Measurements from ENCODE around the gene SOX8.
"Not testable (repeated sequence)": the region's sequence is repeated elsewhere in the genome, so short reads cannot be mapped to it uniquely, and the experiment has no call there.

Gene SOX8

DNA sequence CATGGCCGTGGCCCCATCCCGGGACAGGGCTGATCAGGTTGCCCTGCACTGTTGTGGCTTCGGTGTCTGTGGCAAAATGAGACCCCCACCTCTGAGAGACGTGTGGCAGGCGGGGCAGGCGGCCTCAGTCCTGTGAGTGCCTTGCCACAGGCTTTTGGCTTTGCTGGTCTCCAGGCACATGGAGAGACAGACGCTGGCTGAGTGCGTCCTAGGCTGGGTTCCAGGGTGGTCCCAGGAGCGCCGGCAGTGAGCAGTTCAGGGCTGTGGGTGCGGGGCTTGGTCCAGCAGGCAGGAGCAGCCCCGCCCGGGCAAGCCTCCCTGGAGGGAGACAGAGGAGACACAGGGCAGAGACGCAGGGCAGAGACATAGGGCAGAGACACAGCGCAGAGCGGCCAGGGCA lies 29.2 kb downstream of the SOX8 start:
- no peak for DNase-seq

DNA sequence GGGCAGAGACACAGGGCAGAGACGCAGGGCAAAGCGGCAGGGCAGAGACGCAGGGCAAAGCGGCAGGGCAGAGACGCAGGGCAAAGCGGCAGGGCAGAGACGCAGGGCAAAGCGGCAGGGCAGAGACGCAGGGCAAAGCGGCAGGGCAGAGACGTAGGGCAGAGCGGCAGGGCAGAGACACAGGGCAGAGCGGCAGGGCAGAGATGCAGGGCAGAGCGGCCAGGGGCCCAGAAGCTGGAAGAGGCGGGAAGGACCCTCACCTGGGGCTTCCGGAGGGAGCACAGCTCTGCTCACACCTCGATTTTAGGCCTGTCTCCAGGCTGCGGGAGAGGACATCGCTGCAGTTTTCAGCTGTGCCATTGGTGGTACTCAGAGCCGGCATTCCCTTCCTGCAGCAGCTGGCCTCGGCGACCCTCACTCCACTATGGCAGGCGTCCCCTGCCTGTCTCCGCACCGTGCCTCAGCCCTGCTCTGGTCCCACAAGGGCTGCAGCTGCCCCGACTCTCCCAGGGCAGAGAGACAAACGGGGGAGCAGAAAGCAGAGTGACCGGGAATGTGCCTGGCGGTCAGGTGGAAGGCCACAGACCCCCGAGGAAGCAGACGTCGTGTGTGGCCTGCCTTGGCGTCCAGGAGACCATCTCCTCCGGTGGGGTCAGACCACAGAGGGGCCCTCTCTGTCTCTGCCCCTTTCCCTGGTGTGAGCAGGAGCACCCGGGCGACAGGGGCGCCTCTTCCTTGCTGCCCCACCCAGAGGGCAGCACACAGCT lies 29.9 kb downstream of the SOX8 start:
- no peak for DNase-seq

DNA sequence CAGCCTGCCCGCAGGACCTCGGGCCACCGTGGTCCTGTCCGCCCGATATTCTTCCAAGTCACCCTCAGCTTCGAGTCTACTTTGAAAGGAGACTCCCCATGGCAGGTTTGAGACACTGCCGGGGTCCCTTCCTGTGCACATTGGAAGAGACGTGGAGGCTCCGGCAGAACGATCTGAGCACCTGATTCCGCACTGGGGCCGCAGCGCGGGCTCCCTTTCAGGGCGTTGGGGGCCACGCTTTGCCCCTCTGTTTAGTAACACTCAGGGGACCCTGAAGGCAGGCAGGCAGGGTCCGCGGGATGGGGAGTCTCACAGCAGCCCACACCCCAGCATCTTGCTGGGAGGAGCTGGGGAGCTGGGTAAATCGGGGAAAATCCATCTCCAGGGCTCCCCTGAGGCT lies 30.6 kb downstream of the SOX8 start:
- no peak for DNase-seq

DNA sequence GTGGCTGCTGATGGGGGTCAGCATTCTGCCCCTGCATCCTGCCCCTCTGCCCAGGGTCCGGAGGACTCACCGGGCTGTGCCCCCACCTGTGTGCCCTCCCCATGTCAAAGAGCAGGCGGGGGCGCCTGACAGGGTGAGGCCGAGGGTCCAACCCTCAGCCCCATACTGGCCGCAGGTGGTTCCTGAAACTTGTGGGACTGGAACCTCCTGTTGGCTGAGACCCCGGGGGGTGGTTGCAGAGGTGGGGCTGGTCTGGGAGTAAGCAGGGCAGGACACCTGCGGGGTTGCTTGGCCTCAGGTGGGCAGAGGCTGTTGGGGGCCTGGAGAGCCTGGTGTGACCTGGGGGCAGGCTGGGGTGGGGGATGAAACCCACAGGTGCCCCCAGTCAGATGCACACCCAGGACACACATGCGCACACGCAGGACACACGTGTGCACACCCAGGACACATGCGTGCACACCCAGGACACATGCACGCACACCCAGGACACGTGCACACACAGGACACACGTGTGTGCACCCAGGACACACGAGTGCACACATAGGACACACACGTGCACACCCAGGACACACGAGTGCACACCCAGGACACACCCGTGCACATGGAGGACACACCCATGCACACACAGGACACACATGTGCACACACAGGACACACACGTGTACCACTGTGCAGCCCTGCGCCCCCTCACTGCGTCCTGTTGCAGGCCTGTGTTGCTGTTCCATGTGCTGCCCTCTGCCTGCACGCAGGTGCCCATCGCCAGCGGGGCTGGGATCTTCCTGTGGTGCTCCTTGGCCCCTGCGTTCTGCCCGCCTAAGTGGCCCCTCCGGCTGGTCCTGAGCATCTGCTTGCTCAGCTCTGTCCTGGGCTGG lies 31.4 kb downstream of the SOX8 start:
- DNase-seq: no peak

DNA sequence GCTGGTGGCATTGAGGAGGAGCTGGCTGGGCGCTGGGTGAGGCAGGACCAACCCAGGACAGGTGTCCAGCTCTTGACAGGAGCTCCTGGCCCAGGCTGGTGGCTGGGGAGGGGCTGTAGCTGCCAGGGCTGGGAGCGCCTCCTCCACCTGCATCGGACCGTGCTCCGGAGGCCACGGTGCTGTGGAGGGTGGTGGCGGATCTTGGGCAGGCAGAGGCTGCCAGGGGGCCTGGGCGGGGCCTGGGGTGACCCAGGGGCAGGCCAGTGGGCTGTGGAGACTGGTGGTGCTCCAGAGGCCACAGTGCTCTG lies 32.0 kb downstream of the SOX8 start:
- DNase-seq: no peak

DNA sequence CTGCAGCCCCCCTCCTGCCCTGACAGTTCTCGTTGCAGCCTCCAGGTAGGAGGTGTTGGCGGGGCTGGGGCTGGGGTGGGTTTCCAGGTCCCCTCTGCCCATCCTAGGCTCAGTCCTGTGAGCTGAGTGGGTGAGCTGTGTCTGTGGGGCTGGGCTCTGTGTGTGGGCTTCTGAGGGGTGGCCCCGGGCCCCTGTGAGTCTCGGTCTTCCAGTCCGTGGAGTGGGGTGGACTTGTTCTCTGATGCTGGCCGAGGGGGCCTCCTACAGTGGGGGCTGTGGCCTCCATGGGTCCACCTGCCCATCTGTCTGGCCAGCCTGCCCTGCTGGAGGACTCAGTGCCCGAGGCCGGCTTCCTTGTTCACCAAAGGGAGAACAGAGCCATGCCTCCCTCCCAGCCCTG lies 32.7 kb downstream of the SOX8 start:
- no peak for DNase-seq

DNA sequence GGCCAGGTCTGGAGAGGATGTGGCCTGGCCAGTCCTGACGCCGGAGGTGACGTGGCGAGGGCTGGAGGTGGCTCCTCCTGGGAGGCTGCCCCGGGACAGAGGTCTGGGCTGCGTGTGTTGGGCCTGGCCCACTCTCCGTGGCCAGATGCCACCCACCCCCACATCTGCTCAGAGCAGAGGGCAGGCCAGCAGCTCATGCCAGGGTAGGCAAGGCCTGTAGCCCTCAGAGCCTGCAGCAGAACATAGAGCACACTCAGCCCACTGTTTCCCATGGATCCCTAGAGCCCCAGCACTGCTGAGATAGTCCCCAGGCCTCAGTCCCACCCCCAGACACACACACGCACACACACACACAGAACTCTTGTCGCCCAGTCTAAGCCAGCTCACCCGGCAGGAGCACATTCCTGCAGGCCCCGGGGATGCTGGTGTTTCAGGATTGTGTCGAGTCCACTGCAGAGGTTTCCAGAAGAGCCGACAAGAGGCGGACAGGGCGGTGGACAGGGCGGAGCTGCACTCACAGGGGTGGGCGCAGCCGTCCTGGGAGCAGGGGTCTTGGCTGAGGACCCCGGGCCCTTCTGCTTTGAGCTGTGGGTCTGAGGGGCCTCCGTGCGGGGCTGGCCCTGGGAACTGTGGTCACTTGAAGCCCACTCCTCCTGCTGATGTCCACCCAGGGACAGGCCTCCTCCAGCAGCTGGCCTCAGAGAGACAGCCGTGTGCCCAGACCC lies 33.4 kb downstream of the SOX8 start:
- DNase-seq: no peak

DNA sequence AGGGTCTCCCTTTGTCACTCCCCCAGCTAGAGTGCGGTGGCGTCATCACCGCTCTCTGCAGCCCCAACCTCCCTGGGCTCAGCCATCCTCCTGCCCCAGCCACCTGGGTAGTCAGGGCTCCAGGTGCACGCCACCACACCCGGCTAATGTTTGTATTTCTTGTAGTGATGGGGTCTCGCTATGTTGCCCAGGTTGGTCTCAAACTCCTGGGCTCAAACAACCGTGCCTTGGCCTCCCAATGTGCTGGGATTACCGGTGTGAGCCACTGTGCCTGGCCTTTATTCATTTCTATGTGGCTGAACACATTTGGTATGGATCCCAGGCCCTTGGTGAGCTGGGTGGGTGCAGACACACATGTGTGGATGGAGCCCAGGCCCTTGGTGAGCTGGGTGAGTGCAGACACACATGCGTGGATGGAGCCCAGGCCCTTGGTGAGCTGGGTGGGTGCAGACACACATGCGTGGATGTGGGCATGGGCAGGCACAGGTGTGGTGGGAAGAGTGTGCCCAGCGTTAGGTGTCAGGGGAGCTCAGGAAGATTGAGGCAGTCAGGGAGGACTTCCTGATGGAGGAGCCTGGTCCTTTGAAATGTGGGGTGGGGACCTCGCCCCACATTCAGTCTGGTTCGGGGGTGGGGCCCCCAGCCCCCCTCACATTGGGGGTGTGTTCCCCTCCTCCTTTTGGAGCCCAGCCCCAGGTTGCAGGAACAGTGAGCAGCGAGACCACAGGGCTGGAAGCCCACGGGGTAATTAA lies 37.1 kb downstream of the SOX8 start:
- DNase-seq: no peak

DNA sequence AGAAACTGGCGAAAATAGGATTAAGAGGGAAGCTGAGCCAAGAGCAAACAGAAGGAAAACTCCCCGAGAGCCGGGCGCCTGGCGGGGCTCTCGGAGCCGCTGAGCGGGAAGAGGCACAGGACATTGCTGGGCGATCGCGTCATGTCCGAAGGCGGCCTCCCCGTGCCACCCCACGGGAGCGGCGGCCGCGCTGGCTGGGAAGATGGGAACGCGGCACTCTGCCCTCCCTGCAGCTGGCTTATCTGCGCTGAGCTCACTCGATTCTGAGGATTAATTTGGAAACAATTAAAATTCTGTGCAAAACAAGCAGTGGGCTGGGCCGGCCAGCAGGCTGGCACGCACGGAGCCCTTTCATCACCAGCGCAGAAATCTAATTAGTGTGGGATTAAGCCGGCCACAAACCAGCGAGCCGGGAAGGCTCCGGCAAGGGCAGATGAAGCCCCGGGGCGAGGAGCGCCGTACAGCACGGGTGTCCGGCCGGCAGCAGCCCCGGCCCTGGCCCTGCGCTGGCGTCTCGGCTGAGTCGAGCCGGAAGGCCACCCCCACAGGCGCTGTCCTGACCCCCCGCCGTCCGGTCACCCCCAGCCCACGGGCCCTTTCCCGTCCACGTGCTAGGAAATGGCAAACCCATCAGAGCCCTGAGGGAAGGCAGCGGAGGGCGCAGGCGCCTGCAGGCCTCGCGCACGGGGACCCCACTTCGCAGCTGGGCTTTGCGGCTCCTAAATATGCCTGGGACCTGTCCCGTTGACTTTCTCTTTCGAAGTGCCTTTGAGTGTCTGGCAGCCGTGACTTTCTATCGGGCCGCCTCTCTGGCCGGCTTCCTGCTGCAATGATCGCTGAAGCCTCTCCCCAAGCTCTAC lies 37.9 kb downstream of the SOX8 start:
- DNase-seq: no peak

DNA sequence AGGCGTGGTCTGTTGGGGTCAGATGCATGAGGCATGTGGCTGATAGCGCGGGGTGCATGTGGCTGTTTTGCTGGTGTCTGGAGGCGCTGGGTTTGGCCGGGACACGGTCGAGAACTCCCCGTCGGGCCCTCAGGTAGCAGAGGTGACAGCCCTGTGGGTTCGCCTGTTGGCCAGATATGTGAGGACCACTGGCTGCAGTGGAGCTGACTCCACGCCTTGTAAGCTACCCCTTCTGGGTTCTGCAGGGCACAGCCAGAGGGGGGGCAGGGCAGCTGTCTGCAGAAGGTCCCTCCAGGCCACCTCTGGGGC lies 38.5 kb downstream of the SOX8 start:
- no peak for DNase-seq

DNA sequence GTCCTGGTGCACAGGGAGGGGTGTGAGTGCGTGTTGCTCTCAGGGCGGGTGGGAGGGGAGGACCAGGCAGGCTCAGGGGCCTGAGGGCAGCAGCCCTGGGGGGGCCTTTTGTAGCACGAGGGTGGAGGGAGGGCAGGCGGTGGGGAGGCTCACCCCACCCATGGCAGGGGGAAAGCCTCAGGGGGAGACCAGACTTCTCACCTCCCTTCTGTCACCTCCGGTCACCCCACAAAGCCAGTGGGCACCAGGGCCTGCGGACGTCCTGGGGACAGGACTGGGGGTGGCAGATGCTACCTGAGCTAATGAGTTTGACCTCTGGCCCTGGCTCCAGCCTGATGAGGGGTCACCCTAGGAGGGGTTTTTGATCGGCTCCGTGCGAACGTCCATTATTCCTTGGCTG lies 39.0 kb downstream of the SOX8 start:
- no peak for DNase-seq

DNA sequence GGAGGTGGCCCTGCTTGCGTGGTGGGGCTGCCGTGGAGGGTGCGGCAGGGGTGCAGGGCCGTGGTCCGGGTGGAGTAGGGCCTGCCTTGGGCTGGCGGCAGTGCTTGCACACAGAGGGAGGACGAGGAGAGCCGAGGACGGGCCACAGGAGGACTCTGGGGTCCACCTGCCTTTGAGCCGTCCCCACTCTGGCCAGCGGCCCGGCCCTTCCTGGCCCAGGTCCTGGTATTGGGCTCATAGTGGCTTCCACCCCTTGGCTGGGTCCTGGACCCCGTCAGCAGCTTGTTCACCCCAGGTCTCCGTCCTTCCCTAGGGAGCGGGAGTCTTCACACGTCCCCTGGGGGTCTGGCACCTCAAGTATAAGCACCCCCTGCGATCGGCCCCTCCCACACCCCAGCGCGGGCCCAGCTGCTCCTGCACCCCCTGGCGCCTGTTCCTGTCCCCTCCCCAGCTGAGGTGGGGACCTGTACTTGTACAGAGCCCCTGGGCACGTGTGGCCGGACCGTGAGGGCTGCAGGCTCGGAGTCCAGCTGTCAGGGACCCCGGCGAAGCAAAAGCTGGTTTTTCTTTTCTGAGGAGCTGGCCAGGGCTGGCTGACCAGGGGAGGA lies 40.1 kb downstream of the SOX8 start:
- no peak for DNase-seq

DNA sequence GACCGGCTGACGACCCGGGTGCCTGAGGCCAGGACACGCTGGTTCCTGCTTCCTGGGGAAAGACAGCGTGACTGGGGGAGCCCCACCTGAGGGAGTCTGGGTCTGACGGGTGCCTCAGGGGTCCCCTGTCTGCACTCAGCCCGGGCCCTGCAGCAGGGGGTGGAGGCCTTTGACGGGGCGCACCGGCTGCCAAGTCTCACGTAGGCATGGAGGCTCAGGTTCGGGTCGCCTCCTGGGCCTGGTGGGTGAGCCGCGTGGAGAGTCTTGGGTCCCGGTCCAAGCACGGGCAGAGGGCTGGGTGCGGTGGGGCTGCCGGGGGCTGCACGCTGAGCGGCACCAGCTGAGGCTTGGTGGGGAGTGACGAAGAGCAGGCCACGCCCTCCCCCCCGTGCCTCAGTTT lies 40.9 kb downstream of the SOX8 start:
- DNase-seq: no peak

DNA sequence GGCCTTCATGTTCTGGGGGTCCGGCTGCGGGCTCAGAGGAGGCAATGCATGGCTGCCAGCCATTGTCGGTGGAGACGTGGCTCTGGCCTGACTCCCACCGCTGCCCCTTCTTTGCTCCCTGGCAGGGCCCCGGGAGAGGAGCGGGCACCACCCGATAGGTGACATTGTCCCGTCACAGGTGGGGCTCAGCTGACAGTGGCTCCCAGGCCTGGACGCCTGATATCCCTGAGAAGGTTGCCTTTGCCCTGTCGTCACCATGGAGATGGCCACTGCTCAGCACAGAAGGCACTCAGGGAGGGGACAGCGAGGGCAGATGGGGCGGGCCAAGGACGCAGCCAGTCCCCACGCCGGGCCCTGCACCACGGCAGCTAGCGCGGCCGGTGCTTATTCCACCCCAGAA lies 42.6 kb downstream of the SOX8 start:
- no peak for DNase-seq

DNA sequence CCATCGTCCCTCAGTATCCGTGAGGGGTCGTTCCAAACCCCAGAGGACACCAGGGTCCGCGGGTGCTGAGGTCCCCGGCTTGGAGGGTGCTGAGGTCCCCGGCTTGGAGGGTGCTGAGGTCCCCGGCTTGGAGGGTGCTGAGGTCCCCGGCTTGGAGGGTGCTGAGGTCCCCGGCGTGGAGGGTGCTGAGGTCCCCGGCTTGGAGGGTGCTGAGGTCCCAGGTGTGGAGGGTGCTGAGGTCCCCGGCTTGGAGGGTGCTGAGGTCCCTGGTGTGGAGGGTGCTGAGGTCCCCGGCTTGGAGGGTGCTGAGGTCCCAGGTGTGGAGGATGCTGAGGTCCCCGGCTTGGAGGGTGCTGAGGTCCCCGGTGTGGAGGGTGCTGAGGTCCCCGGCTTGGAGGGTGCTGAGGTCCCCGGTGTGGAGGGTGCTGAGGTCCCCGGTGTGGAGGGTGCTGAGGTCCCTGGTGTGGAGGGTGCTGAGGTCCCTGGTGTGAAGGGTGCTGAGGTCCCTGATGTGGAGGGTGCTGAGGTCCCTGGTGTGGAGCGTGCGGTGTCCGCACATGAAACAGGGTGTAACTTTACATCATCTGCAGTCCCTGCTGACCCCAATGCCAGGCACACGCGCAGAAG lies 43.7 kb downstream of the SOX8 start:
- DNase-seq: not testable (repeated sequence)

DNA sequence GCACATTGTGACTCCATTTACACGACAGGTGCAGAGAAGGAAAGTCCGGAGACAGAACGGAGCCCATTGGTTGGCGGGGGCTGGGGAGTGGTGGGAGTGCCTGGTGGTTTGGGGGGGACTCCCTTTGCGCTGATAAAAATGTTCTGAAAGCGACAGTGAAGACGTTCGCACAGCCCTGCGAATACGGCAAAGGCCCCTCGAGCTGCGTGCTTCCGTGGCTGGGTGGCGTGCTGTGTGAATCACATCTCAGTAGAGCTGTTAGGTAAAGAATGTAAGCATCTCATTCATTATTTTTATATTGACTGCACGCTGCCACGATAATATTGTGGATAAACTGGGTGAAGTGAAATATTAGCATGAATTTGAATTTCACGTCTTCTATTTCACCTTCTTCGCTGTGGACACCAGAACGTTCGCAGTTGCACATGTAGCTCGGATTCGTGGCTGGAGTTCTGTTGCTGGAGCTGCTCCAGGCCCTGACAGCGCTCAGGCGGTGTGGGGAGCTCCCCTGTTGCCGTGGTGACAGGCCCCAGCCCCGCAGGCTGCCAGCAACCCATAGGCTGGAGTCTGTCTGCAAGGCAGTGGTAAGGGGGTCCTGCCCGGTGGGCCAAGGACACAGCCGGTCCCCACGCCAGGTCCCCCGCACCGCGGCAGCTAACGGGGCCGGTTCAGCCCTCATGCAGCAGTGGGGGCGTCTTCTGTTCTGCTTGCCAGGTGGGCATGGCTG lies 44.6 kb downstream of the SOX8 start:
- DNase-seq: no peak

DNA sequence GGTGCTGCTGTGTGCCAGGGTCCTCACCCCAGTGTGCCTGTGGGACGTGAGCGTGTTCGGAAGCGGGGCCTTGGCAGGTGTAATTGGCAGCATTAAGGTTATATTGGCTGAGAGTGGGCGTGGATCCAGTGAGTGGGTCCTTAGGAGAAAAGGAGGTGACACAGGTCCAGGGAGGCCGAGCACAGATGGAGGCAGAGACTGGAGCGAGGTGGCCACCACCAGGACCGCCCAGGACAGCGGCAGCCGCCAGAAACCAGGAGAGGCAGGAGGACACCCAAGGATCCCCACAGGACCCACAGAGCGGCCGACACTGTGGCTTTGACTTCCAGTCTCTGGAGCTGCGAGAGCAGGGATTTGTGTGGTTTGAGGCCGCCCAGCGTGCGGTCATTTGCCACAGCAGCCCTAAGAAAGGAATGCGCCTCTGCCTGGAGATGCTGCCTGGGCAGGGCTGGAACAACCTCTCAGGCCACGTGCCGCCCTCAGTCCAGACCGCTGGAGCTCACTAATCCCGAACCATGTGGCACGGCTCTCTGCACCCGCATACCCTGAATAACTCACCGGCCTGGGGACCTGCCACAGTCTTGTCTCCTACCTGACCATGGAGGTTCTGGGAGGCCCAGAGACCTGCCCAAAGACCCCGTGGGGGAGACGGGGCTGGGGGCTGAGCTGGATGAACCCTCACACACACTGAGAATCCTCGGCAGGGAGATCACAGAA lies 45.4 kb downstream of the SOX8 start:
- DNase-seq: no peak

DNA sequence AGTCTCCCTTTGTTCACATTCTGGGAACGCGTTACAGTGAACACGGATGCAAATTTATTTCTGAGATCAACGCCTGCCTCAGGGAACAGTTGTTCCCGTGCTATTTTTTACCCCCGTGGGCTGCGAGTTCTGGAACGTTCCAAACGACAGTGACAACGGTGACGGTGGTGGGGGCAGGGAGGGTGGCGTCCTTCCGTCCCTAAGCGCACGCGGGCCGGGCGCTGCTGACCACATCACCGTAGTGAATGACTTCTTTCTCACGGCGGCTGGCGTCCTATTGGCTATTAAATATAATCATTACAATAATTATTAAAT lies 45.9 kb downstream of the SOX8 start:
- no peak for DNase-seq

DNA sequence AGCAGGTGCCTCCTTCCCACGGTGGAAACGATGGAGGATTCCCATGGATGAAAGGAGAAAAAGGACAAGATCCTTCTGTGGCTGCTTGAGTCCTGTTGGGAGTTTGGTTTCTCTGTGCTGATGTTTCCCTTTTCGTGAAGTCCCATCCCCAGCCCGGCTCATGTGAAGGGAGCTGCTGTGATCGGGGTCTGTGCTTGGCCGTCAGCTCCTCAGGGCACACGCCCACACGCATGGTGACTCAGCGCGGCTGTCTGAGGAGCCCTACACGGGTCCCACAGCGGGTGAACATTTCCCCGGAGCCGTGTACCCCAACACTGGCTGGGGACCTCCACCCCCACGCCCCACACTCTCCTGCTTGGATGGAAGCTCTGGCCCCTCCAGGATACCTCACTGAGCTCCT lies 46.5 kb downstream of the SOX8 start:
- no peak for DNase-seq

Data from NCI-H2081 treated with DMSO at 0.1 percent for 48 hours (cell line).